ENCODE results near the gene UBE2QL1. TPM values are rescaled to one million over a fixed set of nuclear protein-coding genes. Genes with fewer than 3 reads are reported as not detected.

Gene UBE2QL1
- total RNA-seq, 1 experiment from 2014 or later: not detected

DNA sequence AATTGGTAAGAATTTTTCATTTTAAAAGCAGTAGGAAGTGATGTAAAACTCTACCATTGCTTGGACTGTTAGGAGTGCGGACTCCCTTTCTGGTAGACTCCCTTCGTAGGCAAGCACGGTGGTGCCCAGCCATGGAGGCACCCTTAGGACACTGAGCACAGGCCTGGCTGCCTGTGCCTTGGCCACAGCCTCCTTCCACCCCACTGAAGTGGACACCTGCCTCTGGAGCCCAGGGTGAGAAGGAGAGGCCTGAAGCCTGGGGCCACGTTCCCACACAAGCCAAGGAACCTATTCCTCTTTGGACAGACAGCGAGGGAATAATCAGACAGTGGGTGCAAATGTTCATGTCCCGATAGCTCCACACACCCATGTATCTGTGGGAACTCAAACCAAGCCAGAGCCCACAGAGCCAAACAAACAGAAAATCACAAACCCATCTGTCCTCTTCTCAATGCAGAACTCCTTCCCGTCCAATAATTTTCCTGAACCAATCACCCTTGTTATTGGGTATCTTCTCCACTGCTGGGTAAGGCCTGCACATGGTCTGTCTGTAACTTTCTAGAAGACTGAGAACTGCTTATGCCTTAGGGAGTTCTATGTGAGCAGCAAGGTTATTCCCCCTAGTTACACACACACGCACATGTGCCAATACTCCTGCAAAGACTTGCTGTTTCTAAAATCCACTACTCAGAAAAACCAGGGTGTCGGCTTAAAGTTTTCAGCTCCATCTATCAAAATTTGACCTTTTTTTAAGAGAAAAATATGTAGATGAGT, 45.2 kb downstream of the UBE2QL1 start:
- ChIA-PET RAD21 (ENCODE audit: low non-redundant PET in 1 of 2, low total read pairs in 2 of 2, uncharacterized antibody in 2 of 2, unreplicated experiment in 2 of 2) (no interaction called here), CTCF (no interaction called here), POLR2A (no interaction called here)
- Histone ChIP-seq H3K9ac (ENCODE audit: low read length) (no peak overlapping the region), H3K27me3 (ENCODE audit: insufficient read depth, low read length) (peaks cover 53% of the 10 kb centered on the region), H2AFZ (ENCODE audit: low read depth, low read length, poor library complexity, severe bottlenecking) (no peak overlapping the region), H3K4me2 (ENCODE audit: low read length) (no peak overlapping the region), H3K9me3 (ENCODE audit: control insufficient read depth in 1 of 2, insufficient read depth in 1 of 2, low read depth in 1 of 2, low read length in 2 of 2) (no peaks in the 10 kb centered on the region), H3K9me2 (ENCODE audit: insufficient read depth) (no peaks in the 10 kb centered on the region), H4K20me1 (ENCODE audit: insufficient read depth) (no peaks in the 10 kb centered on the region), H3K36me3 (ENCODE audit: control insufficient read depth in 1 of 2, insufficient read depth in 2 of 2, low read length in 2 of 2) (no peaks in the 10 kb centered on the region), H3K4me3 (replicated peaks in 1 of 2; ENCODE audit: low read depth in 1 of 2, low read length in 2 of 2) (no peak overlapping the region), H3K79me2 (ENCODE audit: insufficient read depth, low read length) (no peaks in the 10 kb centered on the region), H3K27ac (ENCODE audit: low read depth, low read length) (no peak overlapping the region), H3K4me1 (ENCODE audit: control insufficient read depth in 1 of 2, insufficient read depth in 2 of 2, low read length in 2 of 2) (no peaks in the 10 kb centered on the region)
- ATAC-seq: no peak
- intact Hi-C loops (cut with micrococcal nuclease): no loop called here
- BruUV-seq (replicated peaks): no TSS peak
- TF ChIP-seq EZH2phosphoT487 (IDR thresholded peaks at IDR 0.05; ENCODE audit: borderline replicate concordance): no peak
- TF ChIP-seq, protein P1, sequence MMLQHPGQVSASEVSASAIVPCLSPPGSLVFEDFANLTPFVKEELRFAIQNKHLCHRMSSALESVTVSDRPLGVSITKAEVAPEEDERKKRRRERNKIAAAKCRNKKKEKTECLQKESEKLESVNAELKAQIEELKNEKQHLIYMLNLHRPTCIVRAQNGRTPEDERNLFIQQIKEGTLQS (IDR thresholded peaks at IDR 0.05): no peak
- no peak for DNase-seq (ENCODE audit: low read depth, low spot score)

DNA sequence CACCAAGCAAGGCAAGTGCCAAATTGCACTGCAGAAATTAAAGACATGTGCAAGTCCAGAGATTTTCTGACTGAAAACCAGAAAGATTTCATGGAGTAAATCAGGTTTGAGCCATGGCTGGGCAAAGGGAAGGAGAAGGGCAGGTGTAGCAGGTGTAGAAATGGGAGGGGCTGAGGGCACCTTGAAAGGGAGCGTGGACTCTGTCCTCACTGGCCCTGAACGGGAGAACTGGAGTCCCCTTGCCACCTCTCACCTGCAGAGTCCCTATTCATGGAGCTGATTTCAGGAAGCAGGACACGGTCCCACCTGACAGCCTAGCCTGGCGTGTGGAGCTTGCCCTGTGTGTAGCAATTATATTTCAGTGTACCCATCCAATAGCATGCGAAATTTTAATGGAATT, 46.3 kb downstream of the UBE2QL1 start:
- no peak for DNase-seq (ENCODE audit: low read depth, low spot score)
- no peaks in the 10 kb centered on the region for H3K4me1 ChIP-seq (ENCODE audit: control insufficient read depth in 1 of 2, insufficient read depth in 2 of 2, low read length in 2 of 2)
- H3K27ac ChIP-seq (ENCODE audit: low read depth, low read length): no peak overlapping the region
- no peak overlapping the region for H3K4me2 ChIP-seq (ENCODE audit: low read length)
- no peak overlapping the region for H2AFZ ChIP-seq (ENCODE audit: low read depth, low read length, poor library complexity, severe bottlenecking)
- no peaks in the 10 kb centered on the region for H3K9me2 ChIP-seq (ENCODE audit: insufficient read depth)
- no peaks in the 10 kb centered on the region for H3K9me3 ChIP-seq (ENCODE audit: control insufficient read depth in 1 of 2, insufficient read depth in 1 of 2, low read depth in 1 of 2, low read length in 2 of 2)
- ATAC-seq: no peak
- TF ChIP-seq EZH2 (IDR thresholded peaks at IDR 0.05): no peak
- TF ChIP-seq, protein P2, sequence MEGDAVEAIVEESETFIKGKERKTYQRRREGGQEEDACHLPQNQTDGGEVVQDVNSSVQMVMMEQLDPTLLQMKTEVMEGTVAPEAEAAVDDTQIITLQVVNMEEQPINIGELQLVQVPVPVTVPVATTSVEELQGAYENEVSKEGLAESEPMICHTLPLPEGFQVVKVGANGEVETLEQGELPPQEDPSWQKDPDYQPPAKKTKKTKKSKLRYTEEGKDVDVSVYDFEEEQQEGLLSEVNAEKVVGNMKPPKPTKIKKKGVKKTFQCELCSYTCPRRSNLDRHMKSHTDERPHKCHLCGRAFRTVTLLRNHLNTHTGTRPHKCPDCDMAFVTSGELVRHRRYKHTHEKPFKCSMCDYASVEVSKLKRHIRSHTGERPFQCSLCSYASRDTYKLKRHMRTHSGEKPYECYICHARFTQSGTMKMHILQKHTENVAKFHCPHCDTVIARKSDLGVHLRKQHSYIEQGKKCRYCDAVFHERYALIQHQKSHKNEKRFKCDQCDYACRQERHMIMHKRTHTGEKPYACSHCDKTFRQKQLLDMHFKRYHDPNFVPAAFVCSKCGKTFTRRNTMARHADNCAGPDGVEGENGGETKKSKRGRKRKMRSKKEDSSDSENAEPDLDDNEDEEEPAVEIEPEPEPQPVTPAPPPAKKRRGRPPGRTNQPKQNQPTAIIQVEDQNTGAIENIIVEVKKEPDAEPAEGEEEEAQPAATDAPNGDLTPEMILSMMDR (IDR thresholded peaks at IDR 0.05 in 2 of 3, conservative IDR thresholded peaks at IDR 0.05 in 1 of 3; ENCODE audit: borderline replicate concordance in 1 of 3, insufficient read depth in 1 of 3, low read depth in 2 of 3, low read length in 2 of 3): no peak
- no peak for TF ChIP-seq ZNF274 (IDR thresholded peaks at IDR 0.05; ENCODE audit: low read depth, low read length)
- TF ChIP-seq JUND (IDR thresholded peaks at IDR 0.05): no peak
- TF ChIP-seq ELF1 (IDR thresholded peaks at IDR 0.05; ENCODE audit: borderline replicate concordance, low read depth): no peak
- TF ChIP-seq, protein P3, sequence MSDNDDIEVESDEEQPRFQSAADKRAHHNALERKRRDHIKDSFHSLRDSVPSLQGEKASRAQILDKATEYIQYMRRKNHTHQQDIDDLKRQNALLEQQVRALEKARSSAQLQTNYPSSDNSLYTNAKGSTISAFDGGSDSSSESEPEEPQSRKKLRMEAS (IDR thresholded peaks at IDR 0.05): no peak
- TF ChIP-seq SIN3A (IDR thresholded peaks at IDR 0.05; ENCODE audit: low read depth): no peak
- TF ChIP-seq YY1 (IDR thresholded peaks at IDR 0.05; ENCODE audit: extremely low read depth, insufficient replicate concordance, low read depth, low read length): no peak
- no peak for TF ChIP-seq CEBPB (IDR thresholded peaks at IDR 0.05; ENCODE audit: low read depth)
- H4K20me1 ChIP-seq (ENCODE audit: insufficient read depth): no peaks in the 10 kb centered on the region
- peaks cover 55% of the 10 kb centered on the region for H3K27me3 ChIP-seq (ENCODE audit: insufficient read depth, low read length)
- H3K36me3 ChIP-seq (ENCODE audit: control insufficient read depth in 1 of 2, insufficient read depth in 2 of 2, low read length in 2 of 2): no peaks in the 10 kb centered on the region
- CTCF ChIA-PET: no interaction called here
- intact Hi-C loops (cut with micrococcal nuclease): no loop called here
- no peaks in the 10 kb centered on the region for H3K79me2 ChIP-seq (ENCODE audit: insufficient read depth, low read length)
- H3K4me3 ChIP-seq (replicated peaks in 1 of 2; ENCODE audit: low read depth in 1 of 2, low read length in 2 of 2): no peak overlapping the region
- POLR2A ChIA-PET: no interaction called here
- RAD21 ChIA-PET (ENCODE audit: low non-redundant PET in 1 of 2, low total read pairs in 2 of 2, uncharacterized antibody in 2 of 2, unreplicated experiment in 2 of 2): no interaction called here
- no peak overlapping the region for H3K9ac ChIP-seq (ENCODE audit: low read length)
- BruUV-seq (replicated peaks): no TSS peak

Data from HCT116 (cell line).